GOT3 (cell line): ENCODE measurements around the gene MRPS12.

ENCODE experiments used
- DNase-seq: peaks from one replicate; lab custom pipeline; 2025; ENCODE audit warnings: mixed read lengths; lab: John Stamatoyannopoulos, UW

MRPS12 gene

GRCh38 chr19:38975214-38975860 is 44.6 kb downstream of the MRPS12 start, which contains the start of gene FBXO17:
TSS of gene FBXO17 (minus strand) at chr19:38975742. CDS start at chr19:38950319, 25,423 bp downstream.
- no peak for DNase-seq

- DNase-seq = no peak
These were observed 45.1 kb downstream of the MRPS12 start for GRCh38 chr19:38975861-38976271.

- DNase-seq = no peak
These were observed 46.9 kb downstream of the MRPS12 start for GRCh38 chr19:38977445-38978325.

- DNase-seq = no peak
These were observed 47.6 kb downstream of the MRPS12 start for GRCh38 chr19:38978326-38978689.

- DNase-seq = no peak
These were observed 49.1 kb downstream of the MRPS12 start for GRCh38 chr19:38979812-38980211.

- DNase-seq = no peak
These were observed 50.0 kb downstream of the MRPS12 start for GRCh38 chr19:38980583-38981374.
